Endothelial cell of umbilical vein (primary cell): ENCODE measurements around the gene COL4A2. TPM values are rescaled to one million over a fixed set of nuclear protein-coding genes. Genes with fewer than 3 reads are reported as not detected.

Experiments
- BruUV-seq: library from RNA; stranded (reverse); fragments of 400-500 nt; replicated peaks from 2 replicates; lab custom pipeline; 2021; lab: Mats Ljungman, UMichigan
- CTCF ChIA-PET: fragments of 300-600, 350-600 bp; sonication (Branson Sonifier 250); formaldehyde crosslinking; loops from one replicate; lab custom pipeline; 2021; ENCODE audit warnings: antibody characterized with exemption, inconsistent platforms; lab: Charles Lee
- POLR2A ChIA-PET: fragments of 300-600, 350-600 bp; sonication (Branson Sonifier 250); formaldehyde crosslinking; loops from one replicate; lab custom pipeline; 2021; ENCODE audit warnings: antibody characterized with exemption, inconsistent platforms; lab: Charles Lee
- DNase-seq: peaks from one replicate; pipeline ENCODE4 v3.0.0-alpha.2; 2011; ENCODE audit warnings: low read depth, low spot score
- FAIRE-seq: peaks from 2 replicates; lab custom pipeline; 2011; peaks lifted over from hg19 to GRCh38; lab: Jason Lieb, UNC
- H2AFZ ChIP-seq: 2 replicates; pipeline ENCODE4 v1.6.0; 2012; ENCODE audit warnings: low read depth, low read length, control low read depth, inconsistent platforms
- H3K27ac ChIP-seq: 2 replicates; pipeline ENCODE4 v1.5.1; 2011; ENCODE audit warnings: low read depth, mild to moderate bottlenecking, control low read depth, low read length, moderate library complexity; ENCODE audit not compliant: insufficient read depth
- H3K27me3 ChIP-seq, 2 experiments: 2 replicates each; pipeline versions ENCODE4 v1.6.0 to v1.6.1; 2011; ENCODE audit warnings: low read length in 2 of 2, mixed read lengths in 1 of 2; ENCODE audit not compliant: control insufficient read depth in 2 of 2, insufficient read depth in 2 of 2
- H3K36me3 ChIP-seq, 2 experiments: 2 replicates in 1 of 2; 3 replicates in 1 of 2; pipeline ENCODE4 v1.5.1; 2011; ENCODE audit warnings: low read length in 2 of 2, mild to moderate bottlenecking in 1 of 2, moderate library complexity in 1 of 2; ENCODE audit not compliant: control insufficient read depth in 2 of 2, insufficient read depth in 2 of 2; ENCODE audit errors: extremely low read depth in 1 of 2
- H3K4me1 ChIP-seq: 3 replicates; pipeline ENCODE4 v1.5.1; 2011; ENCODE audit warnings: mild to moderate bottlenecking, low read length; ENCODE audit not compliant: control insufficient read depth, insufficient read depth; ENCODE audit errors: extremely low read depth
- H3K4me2 ChIP-seq: 2 replicates; pipeline ENCODE4 v1.6.1; 2011; ENCODE audit warnings: low read length, control low read depth, mixed read lengths; ENCODE audit not compliant: insufficient read depth
- H3K4me3 ChIP-seq, 3 experiments: fragments of 200-600 bp in 1 of 3; sonication (generic), shearing (Covaris generic) in 1 of 3; replicated peaks in 1 of 3; 2 replicates each; pipeline ENCODE4 v1.5.1; 2011 to 2016; ENCODE audit warnings: control low read depth in 3 of 3, low read length in 3 of 3, mild to moderate bottlenecking in 2 of 3, inconsistent platforms in 1 of 3, low read depth in 1 of 3, moderate library complexity in 1 of 3; ENCODE audit not compliant: insufficient read depth in 1 of 3
- H3K79me2 ChIP-seq: 2 replicates; pipeline ENCODE4 v1.6.0; 2012; ENCODE audit warnings: low read length, inconsistent platforms; ENCODE audit not compliant: control insufficient read depth, insufficient read depth
- H3K9ac ChIP-seq: replicated peaks from 2 replicates; pipeline ENCODE3; 2011; ENCODE audit warnings: low read length, control low read depth; ENCODE audit not compliant: insufficient read depth; ENCODE audit errors: extremely low read depth
- H3K9me1 ChIP-seq: replicated peaks from 3 replicates; pipeline ENCODE4 v1.6.0; 2011; ENCODE audit warnings: mild to moderate bottlenecking, low read length; ENCODE audit not compliant: control insufficient read depth, insufficient read depth; ENCODE audit errors: extremely low read depth
- H3K9me3 ChIP-seq: replicated peaks from 2 replicates; pipeline ENCODE4 v1.5.1; 2012; ENCODE audit warnings: low read length, inconsistent platforms; ENCODE audit not compliant: control insufficient read depth, insufficient read depth
- H4K20me1 ChIP-seq: replicated peaks from 2 replicates; pipeline ENCODE3; 2011; ENCODE audit warnings: mild to moderate bottlenecking, low read length; ENCODE audit not compliant: control insufficient read depth, insufficient read depth; ENCODE audit errors: extremely low read depth
- CTCF ChIP-seq, 2 donors: IDR thresholded peaks; 1 replicate in 1 of 2; 2 replicates in 1 of 2; pipeline ENCODE4 v1.5.1; 2011; ENCODE audit warnings: low read length in 2 of 2, mild to moderate bottlenecking in 2 of 2, moderate library complexity in 2 of 2, control low read depth in 1 of 2, inconsistent platforms in 1 of 2, low read depth in 1 of 2; ENCODE audit not compliant: insufficient read depth in 1 of 2; ENCODE audit errors: extremely low read depth in 1 of 2
- EZH2 ChIP-seq: IDR thresholded peaks from 2 replicates; pipeline ENCODE4 v1.6.1; 2012; ENCODE audit warnings: borderline replicate concordance, low read depth, mild to moderate bottlenecking, moderate library complexity, low read length, inconsistent platforms; ENCODE audit not compliant: severe bottlenecking
- FOS ChIP-seq: IDR thresholded peaks from 2 replicates; pipeline ENCODE4 v1.6.1; 2011; ENCODE audit warnings: mild to moderate bottlenecking, low read length, moderate library complexity, borderline replicate concordance; ENCODE audit not compliant: insufficient read depth
- GATA2 ChIP-seq: IDR thresholded peaks from 2 replicates; pipeline ENCODE4 v1.7.0; 2011; ENCODE audit warnings: low read depth, mild to moderate bottlenecking, moderate library complexity, mixed read lengths, low read length; ENCODE audit not compliant: insufficient read length, insufficient read depth
- JUN ChIP-seq: IDR thresholded peaks from 2 replicates; pipeline ENCODE4 v1.6.1; 2011; ENCODE audit warnings: borderline replicate concordance, low read depth; ENCODE audit not compliant: insufficient read length, insufficient read depth
- MAX ChIP-seq: IDR thresholded peaks from 2 replicates; pipeline ENCODE4 v1.6.1; 2011; ENCODE audit not compliant: insufficient read depth, insufficient read length
- MYC ChIP-seq: IDR thresholded peaks from one replicate; pipeline ENCODE4 v1.6.1; 2011; ENCODE audit warnings: mild to moderate bottlenecking, low read depth, low read length
- POLR2A ChIP-seq: IDR thresholded peaks from 2 replicates; pipeline ENCODE4 v1.6.1; 2012; ENCODE audit warnings: low read depth, mild to moderate bottlenecking, control low read depth, low read length
- POLR2AphosphoS5 ChIP-seq: IDR thresholded peaks from 2 replicates; pipeline ENCODE4 v1.6.1; 2012; ENCODE audit warnings: low read depth, mild to moderate bottlenecking, control low read depth, low read length, moderate library complexity; ENCODE audit not compliant: insufficient read depth
- dilution Hi-C: fragments of 300-500 bp; cut with MboI; formaldehyde crosslinking; loops from one replicate; pipeline ENCODE4 v1.15.0; 2019; ENCODE audit warnings: low sequenced_read_pairs; ENCODE audit not compliant: extremely low pct_ligation_motif_present
- intact Hi-C: fragments of 100-400 bp; cut with micrococcal nuclease; formaldehyde crosslinking; loops from one replicate; pipeline ENCODE4 v1.10.0; 2022
- polyA plus RNA-seq, 4 experiments: library from polyadenylated mRNA; depleted of rRNA in 3 of 4; stranded (reverse) in 3 of 4; unstranded in 1 of 4; fragments of >200 nt; gene quantifications; 2 replicates each; pipeline versions ENCODE4 v1.2.1 to v1.2.3, GENCODE V29; 2011 to 2012; ENCODE audit warnings: missing spikeins in 1 of 4
- total RNA-seq: library from RNA; stranded (reverse); gene quantifications from 2 replicates; pipeline ENCODE4 v1.2.3, GENCODE V29; 2021

Gene COL4A2
- total and polyA plus RNA-seq, 2 donors (not counting 3 experiments of a cell fraction or from before 2014, with no cell fraction given) = 792 to 940 TPM

- Histone ChIP-seq H3K4me2 (no peak overlapping the region), H3K9me1 (no peaks in the 10 kb centered on the region), H3K9me3 (no peaks in the 10 kb centered on the region), H4K20me1 (no peaks in the 10 kb centered on the region), H3K27ac (no peak overlapping the region), H3K79me2 (no peaks in the 10 kb centered on the region), H3K9ac (no peak overlapping the region), H3K27me3 (peaks cover 0 to 5% of the 10 kb centered on the region in 2 experiments), H3K36me3 (no peaks in the 10 kb centered on the region), H3K4me3 (no peak overlapping the region), H3K4me1 (peaks cover 6% of the 10 kb centered on the region), H2AFZ (no peak overlapping the region)
- POLR2A ChIA-PET = no interaction called here
- no peak for FAIRE-seq
- BruUV-seq = no TSS peak
- intact Hi-C loops = no loop called here
- TF ChIP-seq EZH2 (no peak), MYC (no peak), CTCF (IDR thresholded peaks at IDR 0.05; ENCODE audit: extremely low read depth in 1 of 2, insufficient read depth in 1 of 2, low read depth in 1 of 2, low read length in 2 of 2) (no peak), MAX (no peak), GATA2 (no peak), FOS (no peak), POLR2AphosphoS5 (no peak), POLR2A (no peak), JUN (no peak)
- DNase-seq = no peak
- dilution Hi-C loops = no loop called here
- CTCF ChIA-PET = no interaction called here
Measured at GRCh38 chr13:110556224-110556606, 249.1 kb downstream of the COL4A2 start.
